ENCODE results near the gene TIAM1. TPM values are rescaled to one million over a fixed set of nuclear protein-coding genes. Genes with fewer than 3 reads are reported as not detected.

TIAM1 gene
- total RNA-seq, 2 donors from 2014 or later: 23.4 to 63.4 TPM

- Mint-ChIP-seq H3K4me3 (no peak overlapping the region), H3K4me1 (peaks cover 12% of the 10 kb centered on the region)
These were observed 67.4 kb downstream of the TIAM1 start for GRCh38 chr21:31276663-31277062.

GRCh38 chr21:31275901-31276300 is 68.2 kb downstream of the TIAM1 start:
- peaks cover 8% of the 10 kb centered on the region for H3K4me1 Mint-ChIP-seq
- H3K27me3 Mint-ChIP-seq: no peaks in the 10 kb centered on the region
- H3K36me3 Mint-ChIP-seq (ENCODE audit: low read depth): peaks cover 9% of the 10 kb centered on the region
- H3K27ac Mint-ChIP-seq: no peak overlapping the region
- H3K9me3 Mint-ChIP-seq: no peaks in the 10 kb centered on the region
- no peak overlapping the region for H3K4me3 Mint-ChIP-seq
- no peak for ATAC-seq (replicated peaks)

More at GRCh38 chr21:31276663-31277062, 67.4 kb downstream of the TIAM1 start:
- Mint-ChIP-seq H3K36me3 (ENCODE audit: low read depth) (peaks cover 7% of the 10 kb centered on the region), H3K27ac (no peak overlapping the region), H3K27me3 (no peaks in the 10 kb centered on the region), H3K9me3 (no peaks in the 10 kb centered on the region)
- ATAC-seq (replicated peaks): no peak

GRCh38 chr21:31273278-31273677 is 70.8 kb downstream of the TIAM1 start:
- Mint-ChIP-seq H3K4me3 (peak overlapping the region; percentile 6), H3K27me3 (no peaks in the 10 kb centered on the region), H3K9me3 (no peaks in the 10 kb centered on the region), H3K27ac (peak overlapping the region; percentile 1), H3K4me1 (peaks cover 11% of the 10 kb centered on the region), H3K36me3 (ENCODE audit: low read depth) (peaks cover 13% of the 10 kb centered on the region)
- peak; percentile 99 for ATAC-seq (replicated peaks)

GRCh38 chr21:31268090-31268489 is 76.0 kb downstream of the TIAM1 start:
- no peak for ATAC-seq (replicated peaks)
- H3K36me3 Mint-ChIP-seq (ENCODE audit: low read depth): peaks cover 45% of the 10 kb centered on the region
- H3K27ac Mint-ChIP-seq: peak overlapping the region; percentile 18

GRCh38 chr21:31267644-31268043 is 76.4 kb downstream of the TIAM1 start:
- Mint-ChIP-seq H3K4me3 (peak overlapping the region; percentile 59), H3K36me3 (ENCODE audit: low read depth) (peaks cover 45% of the 10 kb centered on the region), H3K4me1 (peaks cover 13% of the 10 kb centered on the region), H3K27ac (peak overlapping the region; percentile 18), H3K9me3 (no peaks in the 10 kb centered on the region), H3K27me3 (no peaks in the 10 kb centered on the region)
- no peak for ATAC-seq (replicated peaks)

More at GRCh38 chr21:31268090-31268489, 76.0 kb downstream of the TIAM1 start:
- Mint-ChIP-seq H3K9me3 (no peaks in the 10 kb centered on the region), H3K4me1 (peaks cover 14% of the 10 kb centered on the region), H3K27me3 (no peaks in the 10 kb centered on the region), H3K4me3 (peak overlapping the region; percentile 59)

GRCh38 chr21:31266241-31266640 is 77.8 kb downstream of the TIAM1 start:
- Mint-ChIP-seq H3K4me3 (no peak overlapping the region), H3K27ac (no peak overlapping the region), H3K4me1 (peaks cover 13% of the 10 kb centered on the region), H3K27me3 (no peaks in the 10 kb centered on the region), H3K36me3 (ENCODE audit: low read depth) (peaks cover 53% of the 10 kb centered on the region), H3K9me3 (no peaks in the 10 kb centered on the region)
- no peak for ATAC-seq (replicated peaks)

- H3K27ac Mint-ChIP-seq: no peak overlapping the region
- ATAC-seq (replicated peaks): no peak
- no peaks in the 10 kb centered on the region for H3K27me3 Mint-ChIP-seq
- peaks cover 13% of the 10 kb centered on the region for H3K4me1 Mint-ChIP-seq
- H3K36me3 Mint-ChIP-seq (ENCODE audit: low read depth): peaks cover 48% of the 10 kb centered on the region
- H3K4me3 Mint-ChIP-seq: no peak overlapping the region
- H3K9me3 Mint-ChIP-seq: no peaks in the 10 kb centered on the region
These were observed 78.6 kb downstream of the TIAM1 start for GRCh38 chr21:31265366-31266013.

GRCh38 chr21:31264574-31264973 is 79.5 kb downstream of the TIAM1 start:
- Mint-ChIP-seq H3K9me3 (no peaks in the 10 kb centered on the region), H3K27me3 (no peaks in the 10 kb centered on the region), H3K4me1 (peaks cover 13% of the 10 kb centered on the region), H3K36me3 (ENCODE audit: low read depth) (peaks cover 48% of the 10 kb centered on the region), H3K4me3 (no peak overlapping the region), H3K27ac (no peak overlapping the region)
- no peak for ATAC-seq (replicated peaks)

- no peaks in the 10 kb centered on the region for H3K27me3 Mint-ChIP-seq
- H3K27ac Mint-ChIP-seq: no peak overlapping the region
- no peak for ATAC-seq (replicated peaks)
- H3K36me3 Mint-ChIP-seq (ENCODE audit: low read depth): peaks cover 42% of the 10 kb centered on the region
- H3K4me3 Mint-ChIP-seq: no peak overlapping the region
- no peaks in the 10 kb centered on the region for H3K9me3 Mint-ChIP-seq
- peaks cover 5% of the 10 kb centered on the region for H3K4me1 Mint-ChIP-seq
These were observed 81.3 kb downstream of the TIAM1 start for GRCh38 chr21:31262728-31263127.

- no peak overlapping the region for H3K4me3 Mint-ChIP-seq
- H3K27ac Mint-ChIP-seq: no peak overlapping the region
- ATAC-seq (replicated peaks): no peak
- H3K27me3 Mint-ChIP-seq: no peaks in the 10 kb centered on the region
- H3K4me1 Mint-ChIP-seq: peaks cover 5% of the 10 kb centered on the region
- H3K36me3 Mint-ChIP-seq (ENCODE audit: low read depth): peaks cover 37% of the 10 kb centered on the region
- no peaks in the 10 kb centered on the region for H3K9me3 Mint-ChIP-seq
These were observed 82.3 kb downstream of the TIAM1 start for GRCh38 chr21:31261759-31262158.

GRCh38 chr21:31260790-31261189 is 83.3 kb downstream of the TIAM1 start:
- peaks cover 27% of the 10 kb centered on the region for H3K36me3 Mint-ChIP-seq (ENCODE audit: low read depth)
- ATAC-seq (replicated peaks): no peak
- H3K9me3 Mint-ChIP-seq: no peaks in the 10 kb centered on the region
- no peak overlapping the region for H3K4me3 Mint-ChIP-seq
- no peaks in the 10 kb centered on the region for H3K27me3 Mint-ChIP-seq
- H3K4me1 Mint-ChIP-seq: peaks cover 4% of the 10 kb centered on the region
- no peak overlapping the region for H3K27ac Mint-ChIP-seq

- H3K27me3 Mint-ChIP-seq: no peaks in the 10 kb centered on the region
- no peaks in the 10 kb centered on the region for H3K9me3 Mint-ChIP-seq
- no peak overlapping the region for H3K27ac Mint-ChIP-seq
- H3K4me1 Mint-ChIP-seq: no peaks in the 10 kb centered on the region
- H3K4me3 Mint-ChIP-seq: no peak overlapping the region
- no peak for ATAC-seq (replicated peaks)
- H3K36me3 Mint-ChIP-seq (ENCODE audit: low read depth): peaks cover 8% of the 10 kb centered on the region
These were observed 86.0 kb downstream of the TIAM1 start for GRCh38 chr21:31258073-31258472.

GRCh38 chr21:31257265-31257664 is 86.8 kb downstream of the TIAM1 start:
- Mint-ChIP-seq H3K4me3 (no peak overlapping the region), H3K4me1 (no peaks in the 10 kb centered on the region), H3K27ac (no peak overlapping the region), H3K36me3 (ENCODE audit: low read depth) (peaks cover 5% of the 10 kb centered on the region), H3K9me3 (no peaks in the 10 kb centered on the region), H3K27me3 (no peaks in the 10 kb centered on the region)
- no peak for ATAC-seq (replicated peaks)

- Mint-ChIP-seq H3K36me3 (ENCODE audit: low read depth) (peaks cover 11% of the 10 kb centered on the region), H3K27ac (no peak overlapping the region), H3K4me1 (no peaks in the 10 kb centered on the region), H3K27me3 (no peaks in the 10 kb centered on the region), H3K9me3 (no peaks in the 10 kb centered on the region), H3K4me3 (no peak overlapping the region)
- no peak for ATAC-seq (replicated peaks)
These were observed 88.2 kb downstream of the TIAM1 start for GRCh38 chr21:31255896-31256295.

GRCh38 chr21:31255036-31255435 is 89.0 kb downstream of the TIAM1 start:
- H3K4me3 Mint-ChIP-seq: no peak overlapping the region
- no peaks in the 10 kb centered on the region for H3K27me3 Mint-ChIP-seq
- peaks cover 16% of the 10 kb centered on the region for H3K36me3 Mint-ChIP-seq (ENCODE audit: low read depth)
- ATAC-seq (replicated peaks): no peak
- H3K27ac Mint-ChIP-seq: no peak overlapping the region
- no peaks in the 10 kb centered on the region for H3K4me1 Mint-ChIP-seq
- no peaks in the 10 kb centered on the region for H3K9me3 Mint-ChIP-seq
